Fibroblast of the aortic adventitia (primary cell): ENCODE data around the gene HTR3A. TPM values are rescaled to one million over a fixed set of nuclear protein-coding genes. Genes with fewer than 3 reads are reported as not detected.

Source experiments
- DNase-seq: peaks from one replicate; pipeline ENCODE4 v3.0.0-alpha.2; 2010; ENCODE audit warnings: low read depth
- H3K4me3 ChIP-seq: 2 replicates; pipeline ENCODE4 v1.5.1; 2011; ENCODE audit warnings: low read depth, mild to moderate bottlenecking, control low read depth, low read length, moderate library complexity
- total RNA-seq: library from RNA; depleted of rRNA; stranded (reverse); fragments of >200 nt; gene quantifications from 2 replicates; pipeline ENCODE4 v1.2.3, GENCODE V29; 2012; ENCODE audit warnings: low replicate concordance
- TF ChIP-seq, protein P1 (sequence below): IDR thresholded peaks from 2 replicates; pipeline ENCODE4 v1.5.1; 2011; ENCODE audit warnings: mild to moderate bottlenecking, low read length, control low read depth, inconsistent platforms; ENCODE audit not compliant: insufficient read depth

The HTR3A gene
- total RNA-seq, 1 donor, result not detected

DNA sequence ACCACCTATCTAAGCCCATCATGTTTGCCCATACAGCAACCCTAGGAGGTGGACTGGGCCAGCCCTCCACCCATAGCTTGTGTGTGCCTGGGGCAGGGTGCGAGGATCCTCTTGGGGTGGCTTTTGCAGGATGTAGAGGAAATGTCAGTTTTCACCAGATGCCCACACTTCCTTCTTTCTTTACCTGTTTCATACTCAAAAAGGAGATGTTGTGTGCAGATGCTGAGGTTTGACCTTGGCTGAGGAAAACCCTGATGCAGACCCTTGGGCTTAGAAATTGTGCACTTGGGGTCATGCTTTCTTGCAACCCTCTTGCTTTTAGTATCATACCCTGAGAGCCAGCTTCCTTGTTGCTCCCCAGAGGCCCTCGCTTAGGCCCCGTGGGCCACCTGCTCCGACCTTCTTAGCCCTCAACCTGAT is 2.2 kb downstream of the HTR3A start:
- TF ChIP-seq, protein P1, sequence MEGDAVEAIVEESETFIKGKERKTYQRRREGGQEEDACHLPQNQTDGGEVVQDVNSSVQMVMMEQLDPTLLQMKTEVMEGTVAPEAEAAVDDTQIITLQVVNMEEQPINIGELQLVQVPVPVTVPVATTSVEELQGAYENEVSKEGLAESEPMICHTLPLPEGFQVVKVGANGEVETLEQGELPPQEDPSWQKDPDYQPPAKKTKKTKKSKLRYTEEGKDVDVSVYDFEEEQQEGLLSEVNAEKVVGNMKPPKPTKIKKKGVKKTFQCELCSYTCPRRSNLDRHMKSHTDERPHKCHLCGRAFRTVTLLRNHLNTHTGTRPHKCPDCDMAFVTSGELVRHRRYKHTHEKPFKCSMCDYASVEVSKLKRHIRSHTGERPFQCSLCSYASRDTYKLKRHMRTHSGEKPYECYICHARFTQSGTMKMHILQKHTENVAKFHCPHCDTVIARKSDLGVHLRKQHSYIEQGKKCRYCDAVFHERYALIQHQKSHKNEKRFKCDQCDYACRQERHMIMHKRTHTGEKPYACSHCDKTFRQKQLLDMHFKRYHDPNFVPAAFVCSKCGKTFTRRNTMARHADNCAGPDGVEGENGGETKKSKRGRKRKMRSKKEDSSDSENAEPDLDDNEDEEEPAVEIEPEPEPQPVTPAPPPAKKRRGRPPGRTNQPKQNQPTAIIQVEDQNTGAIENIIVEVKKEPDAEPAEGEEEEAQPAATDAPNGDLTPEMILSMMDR, result no peak
- DNase-seq, result no peak
- H3K4me3 ChIP-seq, result no peak overlapping the region

DNA sequence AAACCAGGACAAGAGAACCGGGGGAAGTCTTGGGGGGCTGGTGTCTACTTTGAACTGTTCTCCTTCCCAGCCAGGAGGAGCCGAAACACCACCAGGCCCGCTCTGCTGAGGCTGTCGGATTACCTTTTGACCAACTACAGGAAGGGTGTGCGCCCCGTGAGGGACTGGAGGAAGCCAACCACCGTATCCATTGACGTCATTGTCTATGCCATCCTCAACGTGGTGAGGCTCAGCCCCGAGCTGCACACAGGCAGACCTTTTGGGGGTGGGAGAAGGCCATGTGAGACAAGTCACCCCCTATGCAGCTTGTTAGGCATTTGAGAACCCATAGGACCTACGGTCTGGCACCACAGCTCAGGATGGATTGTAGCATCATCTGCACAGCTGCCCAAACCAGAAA is 2.8 kb downstream of the HTR3A start:
- TF ChIP-seq, protein P1, result no peak
- DNase-seq, result no peak
- H3K4me3 ChIP-seq, result no peak overlapping the region

DNA sequence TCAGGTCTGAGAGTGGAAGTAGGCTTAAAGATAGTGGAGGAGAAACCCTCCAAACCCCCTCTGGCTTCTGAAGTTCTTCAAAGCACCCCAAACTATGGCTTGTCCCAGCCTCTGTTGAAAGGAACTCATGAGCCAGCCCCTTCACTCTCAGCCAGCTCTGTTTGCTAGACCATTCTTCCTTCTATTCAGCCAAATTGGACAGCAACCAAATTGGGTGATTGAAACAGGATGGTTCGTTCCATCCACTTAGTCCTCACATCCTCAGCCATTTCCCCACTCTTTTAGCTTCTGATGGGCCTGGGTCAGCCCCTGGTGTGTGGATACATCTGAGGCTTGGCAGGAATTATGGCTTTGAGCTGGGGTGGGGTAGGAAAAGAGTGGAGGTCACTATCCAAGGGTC is 4.5 kb downstream of the HTR3A start:
- TF ChIP-seq, protein P1, result no peak

DNA sequence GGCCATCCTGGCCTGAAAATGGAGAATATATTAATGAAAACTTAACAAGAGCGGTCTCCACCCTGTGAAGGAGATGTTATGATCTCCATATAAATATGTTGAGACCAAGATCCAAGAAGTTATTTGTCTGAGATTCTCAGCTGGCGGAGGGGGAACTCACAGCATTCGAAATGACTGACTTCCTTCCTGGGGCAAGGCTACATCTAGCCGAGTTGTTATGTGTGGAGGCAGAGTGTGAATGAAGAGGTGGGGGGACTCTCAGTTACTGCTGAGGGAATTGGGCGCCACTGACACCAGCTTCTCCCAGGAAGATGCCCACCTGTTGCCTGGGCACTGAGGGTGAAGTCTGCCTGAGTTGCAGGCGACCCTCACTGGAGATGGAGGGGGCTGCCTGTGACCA is 5.9 kb downstream of the HTR3A start:
- TF ChIP-seq, protein P1, result no peak
- no peak for DNase-seq
- H3K4me3 ChIP-seq, result no peak overlapping the region

More for the DNA sequence above, 4.5 kb downstream of the HTR3A start:
- no peak for DNase-seq
- H3K4me3 ChIP-seq, result no peak overlapping the region

DNA sequence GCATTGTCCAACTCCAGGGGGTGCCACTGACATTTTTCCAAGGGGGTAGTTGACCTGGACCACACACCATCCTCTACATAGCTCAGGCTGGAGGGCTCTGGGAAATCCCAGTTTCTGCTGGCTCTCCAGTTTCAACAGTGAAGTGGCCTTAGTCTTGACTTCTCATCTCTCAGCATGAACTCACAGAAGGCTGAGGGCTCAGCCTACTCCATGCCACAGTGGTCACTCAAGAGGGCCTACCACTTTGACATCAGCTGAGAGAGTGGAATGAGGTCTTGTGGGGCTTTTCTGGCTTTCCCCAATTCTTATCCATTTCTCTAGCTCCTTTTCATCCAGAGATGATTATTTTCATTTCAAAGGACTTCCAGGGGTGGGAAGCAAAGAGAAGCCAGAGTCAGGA is 7.4 kb downstream of the HTR3A start:
- no peak for DNase-seq
- TF ChIP-seq, protein P1, result no peak
- H3K4me3 ChIP-seq, result no peak overlapping the region

DNA sequence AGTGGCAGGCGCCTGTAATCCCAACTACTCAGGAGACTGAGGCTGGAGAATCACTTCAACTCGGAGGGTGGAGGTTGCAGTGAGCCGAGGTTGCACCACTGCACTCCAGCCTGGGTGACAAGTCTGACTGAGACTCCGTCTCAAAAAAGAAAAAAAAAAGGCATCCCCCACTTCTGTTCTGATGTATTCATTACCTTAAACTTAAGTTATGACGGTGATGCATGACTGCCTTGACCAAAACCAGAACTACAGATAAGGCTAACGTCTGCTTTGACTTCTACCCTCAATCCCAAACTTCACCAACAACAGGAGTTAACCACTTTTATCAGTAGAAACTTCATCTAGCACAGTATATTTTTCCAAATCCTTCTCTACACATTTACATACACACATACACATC is 9.9 kb downstream of the HTR3A start:
- no peak overlapping the region for H3K4me3 ChIP-seq
- TF ChIP-seq, protein P1, result no peak
- no peak for DNase-seq

DNA sequence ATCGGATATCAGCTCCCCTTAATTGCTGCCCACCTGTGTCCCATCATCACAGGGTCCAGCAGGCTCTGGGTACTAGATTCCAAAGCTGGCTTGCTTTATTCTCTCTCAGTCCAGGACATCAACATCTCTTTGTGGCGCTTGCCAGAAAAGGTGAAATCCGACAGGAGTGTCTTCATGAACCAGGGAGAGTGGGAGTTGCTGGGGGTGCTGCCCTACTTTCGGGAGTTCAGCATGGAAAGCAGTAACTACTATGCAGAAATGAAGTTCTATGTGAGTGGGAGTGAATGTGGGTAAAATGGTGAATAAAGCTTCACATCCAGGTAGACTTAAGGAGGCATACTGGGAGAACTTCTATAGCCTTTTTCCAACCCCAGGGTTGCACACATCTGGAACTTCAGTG is 11.0 kb downstream of the HTR3A start:
- DNase-seq, result no peak
- TF ChIP-seq, protein P1, result no peak
- H3K4me3 ChIP-seq, result no peak overlapping the region
